ENCODE data around the gene SAC3D1.
"Not testable (repeated sequence)": the region's sequence is repeated elsewhere in the genome, so short reads cannot be mapped to it uniquely, and the experiment has no call there.

The SAC3D1 gene

GRCh38 chr11:65040847-65041622, at the start of gene SAC3D1:
TSS of gene SAC3D1 (plus strand) at chr11:65041210. CDS start at chr11:65041293, 83 bp downstream.
- DNase-seq (ENCODE audit: low spot score): peak; percentile 90

GRCh38 chr11:64994318-64994717, 46.7 kb upstream of the SAC3D1 start:
- DNase-seq (ENCODE audit: low spot score): no peak

GRCh38 chr11:64996327-64996709, 44.7 kb upstream of the SAC3D1 start:
- no peak for DNase-seq (ENCODE audit: low spot score)

- peak; percentile 16 for DNase-seq (ENCODE audit: low spot score)
Measured at GRCh38 chr11:64996710-64997380, 44.2 kb upstream of the SAC3D1 start, which contains the start of gene BATF2. TSS of gene BATF2 (minus strand) at chr11:64996971. CDS start at chr11:64996914, 57 bp downstream.

GRCh38 chr11:64998141-64998540, 42.9 kb upstream of the SAC3D1 start:
- DNase-seq (ENCODE audit: low spot score): no peak

GRCh38 chr11:64998690-64999431, 42.1 kb upstream of the SAC3D1 start:
- DNase-seq (ENCODE audit: low spot score): no peak

GRCh38 chr11:64999478-64999877, 41.5 kb upstream of the SAC3D1 start:
- no peak for DNase-seq (ENCODE audit: low spot score)

GRCh38 chr11:65002706-65003105, 38.3 kb upstream of the SAC3D1 start:
- no peak for DNase-seq (ENCODE audit: low spot score)

- DNase-seq (ENCODE audit: low spot score): no peak
Measured at GRCh38 chr11:65003282-65003681, 37.7 kb upstream of the SAC3D1 start.

GRCh38 chr11:65003968-65004367, 37.0 kb upstream of the SAC3D1 start:
- DNase-seq (ENCODE audit: low spot score): not testable (repeated sequence)

- DNase-seq (ENCODE audit: low spot score): no peak
Measured at GRCh38 chr11:65008016-65008415, 33.0 kb upstream of the SAC3D1 start.

GRCh38 chr11:65008873-65009272, 32.1 kb upstream of the SAC3D1 start:
- no peak for DNase-seq (ENCODE audit: low spot score)

GRCh38 chr11:65013130-65013887, 27.7 kb upstream of the SAC3D1 start:
- DNase-seq (ENCODE audit: low spot score): peak; percentile 90

GRCh38 chr11:65013888-65014725, 26.9 kb upstream of the SAC3D1 start, which contains the start of gene ARL2:
TSS of gene ARL2 (plus strand) at chr11:65014160. CDS start at chr11:65014208, 48 bp downstream.
- DNase-seq (ENCODE audit: low spot score): peak; percentile 92

GRCh38 chr11:65014726-65015227, 26.2 kb upstream of the SAC3D1 start:
- no peak for DNase-seq (ENCODE audit: low spot score)

GRCh38 chr11:65016705-65017104, 24.3 kb upstream of the SAC3D1 start:
- DNase-seq (ENCODE audit: low spot score): no peak

GRCh38 chr11:65017937-65018336, 23.1 kb upstream of the SAC3D1 start:
- DNase-seq (ENCODE audit: low spot score): no peak

- no peak for DNase-seq (ENCODE audit: low spot score)
Measured at GRCh38 chr11:65019824-65020223, 21.2 kb upstream of the SAC3D1 start.

- no peak for DNase-seq (ENCODE audit: low spot score)
Measured at GRCh38 chr11:65021003-65021402, 20.0 kb upstream of the SAC3D1 start.

GRCh38 chr11:65021509-65021908, 19.5 kb upstream of the SAC3D1 start:
- no peak for DNase-seq (ENCODE audit: low spot score)

- not testable (repeated sequence) for DNase-seq (ENCODE audit: low spot score)
Measured at GRCh38 chr11:65023502-65023901, 17.5 kb upstream of the SAC3D1 start.

All from hematopoietic multipotent progenitor cell treated with erythropoietin and hydrocortisone succinate and interleukin-3 and kit ligand, for 15 days (in vitro differentiated cells).